NB4 (cell line): ENCODE data around the gene NUDT4.

Experiments used
- DNase-seq: peaks from one replicate; pipeline ENCODE4 v3.0.0; 2010; ENCODE audit warnings: low read depth
- H3K4me3 ChIP-seq: one replicate; pipeline ENCODE4 v1.5.1; 2011; ENCODE audit warnings: mild to moderate bottlenecking, low read depth, low read length, moderate library complexity
- MYC ChIP-seq: IDR thresholded peaks from 2 replicates; pipeline ENCODE4 v1.6.1; 2011; ENCODE audit warnings: low read depth, low read length
- POLR2A ChIP-seq: IDR thresholded peaks from 2 replicates; pipeline ENCODE4 v1.6.1; 2011; ENCODE audit warnings: mild to moderate bottlenecking; ENCODE audit not compliant: insufficient read length; ENCODE audit errors: extremely low read depth
- TF ChIP-seq, protein P1 (sequence below): IDR thresholded peaks from one replicate; pipeline ENCODE4 v1.5.1; 2012; ENCODE audit warnings: low read depth, low read length
- TF ChIP-seq, protein P2 (sequence below): IDR thresholded peaks from 2 replicates; pipeline ENCODE4 v1.6.1; 2011; ENCODE audit warnings: low read depth, low read length

NUDT4 gene

GRCh38 chr12:93338598-93338997, 39.1 kb upstream of the NUDT4 start:
- DNase-seq, result no peak
- TF ChIP-seq MYC, result no peak
- TF ChIP-seq, protein P1, sequence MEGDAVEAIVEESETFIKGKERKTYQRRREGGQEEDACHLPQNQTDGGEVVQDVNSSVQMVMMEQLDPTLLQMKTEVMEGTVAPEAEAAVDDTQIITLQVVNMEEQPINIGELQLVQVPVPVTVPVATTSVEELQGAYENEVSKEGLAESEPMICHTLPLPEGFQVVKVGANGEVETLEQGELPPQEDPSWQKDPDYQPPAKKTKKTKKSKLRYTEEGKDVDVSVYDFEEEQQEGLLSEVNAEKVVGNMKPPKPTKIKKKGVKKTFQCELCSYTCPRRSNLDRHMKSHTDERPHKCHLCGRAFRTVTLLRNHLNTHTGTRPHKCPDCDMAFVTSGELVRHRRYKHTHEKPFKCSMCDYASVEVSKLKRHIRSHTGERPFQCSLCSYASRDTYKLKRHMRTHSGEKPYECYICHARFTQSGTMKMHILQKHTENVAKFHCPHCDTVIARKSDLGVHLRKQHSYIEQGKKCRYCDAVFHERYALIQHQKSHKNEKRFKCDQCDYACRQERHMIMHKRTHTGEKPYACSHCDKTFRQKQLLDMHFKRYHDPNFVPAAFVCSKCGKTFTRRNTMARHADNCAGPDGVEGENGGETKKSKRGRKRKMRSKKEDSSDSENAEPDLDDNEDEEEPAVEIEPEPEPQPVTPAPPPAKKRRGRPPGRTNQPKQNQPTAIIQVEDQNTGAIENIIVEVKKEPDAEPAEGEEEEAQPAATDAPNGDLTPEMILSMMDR, result no peak
- TF ChIP-seq POLR2A, result no peak
- TF ChIP-seq, protein P2, sequence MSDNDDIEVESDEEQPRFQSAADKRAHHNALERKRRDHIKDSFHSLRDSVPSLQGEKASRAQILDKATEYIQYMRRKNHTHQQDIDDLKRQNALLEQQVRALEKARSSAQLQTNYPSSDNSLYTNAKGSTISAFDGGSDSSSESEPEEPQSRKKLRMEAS, result no peak
- H3K4me3 ChIP-seq, result no peak overlapping the region

GRCh38 chr12:93339695-93340094, 38.0 kb upstream of the NUDT4 start:
- H3K4me3 ChIP-seq, result no peak overlapping the region
- TF ChIP-seq, protein P2, result no peak
- TF ChIP-seq, protein P1, result no peak
- no peak for TF ChIP-seq MYC
- no peak for TF ChIP-seq POLR2A
- DNase-seq, result no peak

- no peak for DNase-seq
- H3K4me3 ChIP-seq, result no peak overlapping the region
- TF ChIP-seq, protein P1, result no peak
- TF ChIP-seq MYC, result no peak
- no peak for TF ChIP-seq POLR2A
- TF ChIP-seq, protein P2, result no peak
These were observed 36.2 kb upstream of the NUDT4 start for GRCh38 chr12:93341409-93342049.

DNA sequence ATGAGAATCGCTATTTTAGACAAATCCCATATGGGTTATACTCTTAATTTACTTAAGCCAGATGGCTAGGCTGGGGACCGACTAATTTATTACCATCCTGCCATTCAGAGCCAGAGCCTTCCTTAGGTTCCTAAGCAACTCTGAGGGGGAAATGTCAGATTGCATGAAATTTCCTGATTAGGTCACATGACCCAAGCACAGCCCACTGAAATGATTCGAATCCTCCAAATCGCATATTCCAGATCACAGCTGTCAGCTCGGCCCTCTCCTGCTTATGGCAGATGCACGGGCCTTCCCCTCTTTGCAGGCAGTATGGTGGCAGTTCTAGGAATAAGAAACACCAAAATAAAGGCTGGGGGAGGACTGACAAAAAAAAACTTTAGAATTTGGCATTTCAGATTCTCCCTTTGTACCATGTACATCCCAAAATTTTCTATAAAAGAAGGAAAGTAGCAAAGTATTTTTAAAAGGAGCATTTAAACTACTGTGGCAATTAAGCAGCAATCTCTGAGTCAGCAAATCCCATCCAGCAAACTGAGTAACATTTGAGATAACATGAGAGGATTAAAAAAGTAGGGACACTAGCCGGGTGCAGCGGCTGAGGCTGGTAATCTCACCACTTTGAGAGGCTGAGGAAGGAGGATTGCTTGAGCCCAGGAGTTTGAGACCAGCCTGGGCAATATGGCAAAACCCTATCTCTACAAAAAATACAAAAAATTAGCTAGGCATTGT, 30.5 kb upstream of the NUDT4 start:
- TF ChIP-seq, protein P1, result no peak
- TF ChIP-seq, protein P2, result no peak
- TF ChIP-seq MYC (no peak), POLR2A (no peak)
- DNase-seq, result no peak
- no peak overlapping the region for H3K4me3 ChIP-seq

DNA sequence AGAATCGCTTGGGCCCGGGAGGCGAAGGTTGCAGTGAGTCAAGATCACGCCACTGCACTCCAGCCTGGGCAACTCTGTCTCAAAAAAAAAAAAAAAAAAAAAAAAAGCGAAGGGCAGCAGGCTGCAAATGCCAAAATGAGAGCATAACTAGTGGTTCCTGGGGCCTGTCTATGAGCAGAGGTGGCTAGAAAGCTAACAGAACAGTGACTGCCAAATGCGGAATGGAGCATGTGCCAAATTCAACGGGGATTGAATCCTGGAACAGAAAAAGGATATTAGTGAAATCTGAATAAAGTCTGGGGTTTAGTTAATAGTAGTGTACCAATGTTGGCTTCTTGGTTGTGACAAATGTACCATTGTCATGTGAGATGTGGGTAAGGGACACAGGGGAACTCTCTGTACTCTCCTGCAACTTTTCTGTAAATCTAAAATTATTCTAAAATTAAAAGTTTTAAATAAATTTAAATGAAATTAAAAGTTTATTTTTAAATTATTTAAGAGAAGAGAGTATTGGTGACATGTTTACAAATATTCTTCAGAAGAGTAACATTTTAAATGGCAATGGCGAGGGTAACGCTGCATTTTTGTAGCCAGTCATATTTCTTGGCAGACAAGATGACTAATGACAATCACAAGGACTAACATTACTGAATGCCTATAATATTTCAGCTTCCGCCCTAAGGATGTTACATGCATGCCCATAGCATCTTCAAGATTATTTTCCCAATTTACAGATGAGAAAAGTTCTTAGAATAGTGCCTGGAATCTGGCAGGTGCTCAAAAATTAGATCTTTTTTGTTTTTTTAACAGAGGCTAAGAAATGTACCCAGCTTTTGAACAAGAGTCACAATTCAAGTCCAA, 28.9 kb upstream of the NUDT4 start:
- H3K4me3 ChIP-seq, result no peak overlapping the region
- TF ChIP-seq, protein P1, result no peak
- TF ChIP-seq, protein P2, result no peak
- TF ChIP-seq POLR2A (no peak), MYC (no peak)
- DNase-seq, result no peak
